Measurements from ENCODE around the gene ZNF496. TPM values are rescaled to one million over a fixed set of nuclear protein-coding genes. Genes with fewer than 3 reads are reported as not detected.

The ZNF496 gene
- total and polyA plus RNA-seq, 2 of the 13 experiments (the other 11 are each of a cell fraction or from before 2014, with no cell fraction given) = 14.8 to 18.6 TPM

- H3K27me3 ChIP-seq (ENCODE audit: control insufficient read depth in 1 of 2, insufficient read depth in 2 of 2, low read length in 2 of 2) = no peaks in the 10 kb centered on the region; a peak in 1 of 5 replicates
- H3K4me1 ChIP-seq (ENCODE audit: insufficient read depth, low read length) = peaks cover 39% of the 10 kb centered on the region
- peaks cover 14% of the 10 kb centered on the region for H3K79me2 ChIP-seq (ENCODE audit: insufficient read depth, low read length)
- POLR2A ChIA-PET = no interaction called here
- FAIRE-seq = no peak
- H4K20me1 ChIP-seq (ENCODE audit: insufficient read depth, low read length) = no peaks in the 10 kb centered on the region
- H3K36me3 ChIP-seq (replicated peaks in 1 of 2; ENCODE audit: control insufficient read depth in 1 of 2, insufficient read depth in 2 of 2, low read length in 2 of 2) = peaks cover 7 to 15% of the 10 kb centered on the region in 2 experiments
- peak overlapping the region; percentile 89 for H3K9ac ChIP-seq (ENCODE audit: insufficient read depth, low read depth, low read length)
- peak overlapping the region; percentile 91 for H3K4me2 ChIP-seq (ENCODE audit: low read depth, low read length)
- no TSS peak for BruUV-seq (replicated peaks)
- in situ Hi-C loops (cut with HindIII; ENCODE audit: extremely low pct_ligation_motif_present, low pct_unique_long_range_greater_than_20kb) (no loop called here), intact Hi-C loops (cut with micrococcal nuclease; ENCODE audit: unreplicated experiment) (loop anchor here (5.0 kb wide), 1 partner anchor 220 kb away; no protein-coding TSS in a partner anchor)
- no peaks in the 10 kb centered on the region for H3K9me3 ChIP-seq (ENCODE audit: low read length)
- no peak overlapping the region for H2AFZ ChIP-seq (ENCODE audit: low read length)
- 86% methylated on average over 23 of the region's 28 CpGs for WGBS (ENCODE audit: low lambda C conversion rate)
- DNase-seq (ENCODE audit: low spot score) = no peak
- CTCF ChIA-PET (ENCODE audit: low intra/inter-chr PET ratio, low total read pairs) = no interaction called here
- no peak for ATAC-seq
- H3K4me3 ChIP-seq (replicated peaks in 1 of 3; ENCODE audit: insufficient read depth in 1 of 3, low read depth in 2 of 3, low read length in 3 of 3) = peak overlapping the region; percentile 92 to 97 (median 94); a peak in 5 of 6 replicates
- peak overlapping the region; percentile 65 for H3K27ac ChIP-seq (ENCODE audit: extremely low read length, insufficient read depth, low read length)
- TF ChIP-seq CBX2 (IDR thresholded peaks at IDR 0.05; ENCODE audit: low read depth, low read length) = no peak
- no peak for TF ChIP-seq CBX2 (CRISPR knock-in tag; IDR thresholded peaks at IDR 0.05; ENCODE audit: low read depth)
- TF ChIP-seq AGO2 (optimal IDR thresholded peaks at IDR 0.05; ENCODE audit: low read depth, low read length) = peak; percentile 3
- TF ChIP-seq PRPF4 (IDR thresholded peaks at IDR 0.05; ENCODE audit: low read depth, low read length, poor library complexity, severe bottlenecking) = no peak
- TF ChIP-seq ZBTB38 (CRISPR knock-in tag; IDR thresholded peaks at IDR 0.05) = 0 out of 2 replicates have a peak, but pooled peaks have one; percentile 28
- TF ChIP-seq SRSF4 (IDR thresholded peaks at IDR 0.05; ENCODE audit: low read depth, low read length, poor library complexity, severe bottlenecking) = no peak
- no peak for TF ChIP-seq ZNF142 (CRISPR knock-in tag; IDR thresholded peaks at IDR 0.05)
- no peak for TF ChIP-seq MLLT10 (CRISPR knock-in tag; IDR thresholded peaks at IDR 0.05)
- no peak for TF ChIP-seq ZMYM2 (CRISPR knock-in tag; IDR thresholded peaks at IDR 0.05)
- TF ChIP-seq HIVEP1 (CRISPR knock-in tag; IDR thresholded peaks at IDR 0.05) = no peak
Measured at GRCh38 chr1:247332623-247333361, 1.1 kb upstream of the ZNF496 start.
